ENCODE results near the gene LILRB1.
"Not testable (repeated sequence)": the region's sequence is repeated elsewhere in the genome, so short reads cannot be mapped to it uniquely, and the experiment has no call there.

The LILRB1 gene

GRCh38 chr19:54630262-54630661 lies at the start of gene LILRB1:
Gene LILRB1 (plus strand): TSS chr19:54630484. CDS start chr19:54631074, 590 bp downstream.
- DNase-seq: not testable (repeated sequence)

GRCh38 chr19:54586397-54586796 lies 43.9 kb upstream of the LILRB1 start:
- no peak for DNase-seq

- no peak for DNase-seq
Measured at GRCh38 chr19:54587026-54587425, 43.3 kb upstream of the LILRB1 start.

GRCh38 chr19:54593445-54593844 lies 36.8 kb upstream of the LILRB1 start, which contains the start of gene LILRA1:
Gene LILRA1 (plus strand): TSS chr19:54593632. CDS start chr19:54594245, 613 bp downstream.
- DNase-seq: not testable (repeated sequence)

- DNase-seq: not testable (repeated sequence)
Measured at GRCh38 chr19:54593931-54594626, 36.2 kb upstream of the LILRB1 start.

- DNase-seq: no peak
Measured at GRCh38 chr19:54594737-54595136, 35.5 kb upstream of the LILRB1 start.

GRCh38 chr19:54595680-54596436 lies 34.4 kb upstream of the LILRB1 start:
- not testable (repeated sequence) for DNase-seq

- no peak for DNase-seq
Measured at GRCh38 chr19:54600212-54600611, 30.1 kb upstream of the LILRB1 start.

- no peak for DNase-seq
Measured at GRCh38 chr19:54606230-54606629, 24.1 kb upstream of the LILRB1 start.

GRCh38 chr19:54606891-54607784 lies 23.1 kb upstream of the LILRB1 start:
- DNase-seq: no peak

- DNase-seq: no peak
Measured at GRCh38 chr19:54607785-54608150, 22.5 kb upstream of the LILRB1 start.

- DNase-seq: no peak
Measured at GRCh38 chr19:54608205-54608604, 22.1 kb upstream of the LILRB1 start.

GRCh38 chr19:54608792-54609191 lies 21.5 kb upstream of the LILRB1 start:
- DNase-seq: no peak

GRCh38 chr19:54609356-54609791 lies 20.9 kb upstream of the LILRB1 start:
- DNase-seq: no peak

- DNase-seq: no peak
Measured at GRCh38 chr19:54612428-54612827, 17.9 kb upstream of the LILRB1 start.

GRCh38 chr19:54614726-54615125 lies 15.6 kb upstream of the LILRB1 start:
- DNase-seq: no peak

- DNase-seq: no peak
Measured at GRCh38 chr19:54616057-54616456, 14.2 kb upstream of the LILRB1 start.

- no peak for DNase-seq
Measured at GRCh38 chr19:54616821-54617560, 13.3 kb upstream of the LILRB1 start.

- no peak for DNase-seq
Measured at GRCh38 chr19:54620464-54620863, 9.8 kb upstream of the LILRB1 start.

GRCh38 chr19:54622431-54622830 lies 7.9 kb upstream of the LILRB1 start:
- no peak for DNase-seq

GRCh38 chr19:54624234-54624633 lies 6.0 kb upstream of the LILRB1 start:
- not testable (repeated sequence) for DNase-seq

Measured in NCI-H2029 (cell line).